Lung (tissue), 12 donors: Measurements from ENCODE around the gene ELMOD1. TPM values are rescaled to one million over a fixed set of nuclear protein-coding genes. Genes with fewer than 3 reads are reported as not detected.

ENCODE experiments used
- ATAC-seq: fragments of 200-7000 bp; cut with Tn5 transposase; one replicate; pipeline ENCODE4 v1.9.1; 2020; ENCODE audit warnings: moderate number of reproducible peaks; ENCODE audit not compliant: insufficient read depth, low FRiP score
- DNase-seq, 3 donors: peaks; one replicate each; pipeline ENCODE4 v3.0.0-alpha.2; 2013 to 2017
- H3K27ac ChIP-seq, 2 donors: one replicate each; pipeline ENCODE4 v1.5.1; 2013; ENCODE audit warnings: mild to moderate bottlenecking in 2 of 2, moderate library complexity in 2 of 2, control low read depth in 1 of 2, inconsistent platforms in 1 of 2, low read depth in 1 of 2, low read length in 1 of 2
- H3K27me3 ChIP-seq, 3 donors: one replicate each; pipeline ENCODE4 v1.5.1; 2013; ENCODE audit warnings: low read length in 2 of 3; ENCODE audit not compliant: control insufficient read depth in 3 of 3, insufficient read depth in 3 of 3
- H3K36me3 ChIP-seq, 4 donors: one replicate each; pipeline ENCODE4 v1.5.1; 2013; ENCODE audit warnings: low read length in 4 of 4, mild to moderate bottlenecking in 1 of 4, moderate library complexity in 1 of 4; ENCODE audit not compliant: control insufficient read depth in 4 of 4, insufficient read depth in 4 of 4
- H3K4me1 ChIP-seq, 5 donors: one replicate each; pipeline ENCODE4 v1.5.1; 2013; ENCODE audit warnings: low read length in 5 of 5, mild to moderate bottlenecking in 2 of 5, moderate library complexity in 1 of 5; ENCODE audit not compliant: control insufficient read depth in 5 of 5, insufficient read depth in 5 of 5
- H3K4me3 ChIP-seq: one replicate; pipeline ENCODE4 v1.5.1; 2013; ENCODE audit warnings: mild to moderate bottlenecking, control low read depth, moderate library complexity
- H3K9ac ChIP-seq, 2 donors: one replicate each; pipeline ENCODE4 v1.5.1; 2013; ENCODE audit warnings: low read length in 2 of 2, control low read depth in 1 of 2; ENCODE audit not compliant: insufficient read depth in 1 of 2
- H3K9me3 ChIP-seq, 4 donors: one replicate each; pipeline ENCODE4 v1.5.1; 2013; ENCODE audit warnings: low read length in 3 of 4, mild to moderate bottlenecking in 1 of 4, moderate library complexity in 1 of 4; ENCODE audit not compliant: control insufficient read depth in 4 of 4, insufficient read depth in 3 of 4
- CTCF ChIP-seq: IDR thresholded peaks from 2 replicates; pipeline ENCODE4 v1.5.1; 2012; ENCODE audit warnings: mild to moderate bottlenecking; ENCODE audit errors: control extremely low read depth, extremely low read depth
- WGBS, 2 donors: extraction: QIAGEN DNeasy Blood & Tissue Kit; methylation state at CpG; one replicate each; pipeline ENCODE4 v1.1.7; 2013; 5-methylcytosine and 5-hydroxymethylcytosine counted together
- polyA plus RNA-seq, 2 donors: library from polyadenylated mRNA; stranded (reverse); fragments of 200-250 nt; gene quantifications; one replicate each; pipeline ENCODE4 v1.2.1, GENCODE V29; 2013
- total RNA-seq, 2 donors: library from RNA; depleted of rRNA in 1 of 2; stranded (reverse); fragments of >200 nt in 1 of 2; gene quantifications; one replicate each; pipeline ENCODE4 v1.2.1, GENCODE V29; 2014 to 2021
- donor health status: control.
- donor health status: control.
- donor health status: Bipolar disorder and iron deficiency.
- donor health status: healthy.
- donor health status: DM: yes; HTN: yes; CAD: no.

The ELMOD1 gene
- total and polyA plus RNA-seq, 4 donors: 0.19 to 1.9 (median 0.82) TPM

GRCh38 chr11:107699371-107700285 lies 108.7 kb downstream of the ELMOD1 start:
- no peak overlapping the region for H3K4me3 ChIP-seq
- WGBS, 2 donors: 85 to 86% methylated on average over 15 of the region's 15 CpGs

GRCh38 chr11:107702109-107702660 lies 111.2 kb downstream of the ELMOD1 start:
- Histone ChIP-seq H3K9ac (no peak overlapping the region), H3K36me3 (no peaks in the 10 kb centered on the region), H3K9me3 (no peaks in the 10 kb centered on the region), H3K27ac (no peak overlapping the region), H3K4me3 (no peak overlapping the region), H3K27me3 (no peaks in the 10 kb centered on the region), H3K4me1 (no peaks in the 10 kb centered on the region)
- ATAC-seq (no peak), DNase-seq (no peak)
- 82 to 85% methylated on average over 7 of the region's 7 CpGs for WGBS, 2 donors
- TF ChIP-seq CTCF: no peak

More at GRCh38 chr11:107699371-107700285, 108.7 kb downstream of the ELMOD1 start:
- no peak overlapping the region for H3K9ac ChIP-seq
- no peaks in the 10 kb centered on the region for H3K27me3 ChIP-seq
- no peaks in the 10 kb centered on the region for H3K9me3 ChIP-seq
- H3K36me3 ChIP-seq: no peaks in the 10 kb centered on the region
- ATAC-seq (no peak), DNase-seq (no peak)
- H3K4me1 ChIP-seq: peaks cover 0 to 3% (median 0%) of the 10 kb centered on the region in 5 donors
- TF ChIP-seq CTCF: no peak
- H3K27ac ChIP-seq: no peak overlapping the region

GRCh38 chr11:107702723-107703122 lies 111.8 kb downstream of the ELMOD1 start:
- DNase-seq (no peak), ATAC-seq (no peak)
- Histone ChIP-seq H3K9me3 (no peaks in the 10 kb centered on the region), H3K4me1 (peaks cover 0 to 1% (median 0%) of the 10 kb centered on the region in 5 donors), H3K4me3 (no peak overlapping the region), H3K27ac (no peak overlapping the region), H3K36me3 (no peaks in the 10 kb centered on the region), H3K27me3 (no peaks in the 10 kb centered on the region), H3K9ac (no peak overlapping the region)
- TF ChIP-seq CTCF: no peak
- 73 to 79% methylated on average over 2 of the region's 2 CpGs for WGBS, 2 donors
